ENCODE measurements around the gene VMP1.
A peak's percentile ranks its signal among the peaks of the same experiment; 100 is the strongest.
"Not testable (repeated sequence)": the region's sequence is repeated elsewhere in the genome, so short reads cannot be mapped to it uniquely, and the experiment has no call there.

VMP1 gene

DNA sequence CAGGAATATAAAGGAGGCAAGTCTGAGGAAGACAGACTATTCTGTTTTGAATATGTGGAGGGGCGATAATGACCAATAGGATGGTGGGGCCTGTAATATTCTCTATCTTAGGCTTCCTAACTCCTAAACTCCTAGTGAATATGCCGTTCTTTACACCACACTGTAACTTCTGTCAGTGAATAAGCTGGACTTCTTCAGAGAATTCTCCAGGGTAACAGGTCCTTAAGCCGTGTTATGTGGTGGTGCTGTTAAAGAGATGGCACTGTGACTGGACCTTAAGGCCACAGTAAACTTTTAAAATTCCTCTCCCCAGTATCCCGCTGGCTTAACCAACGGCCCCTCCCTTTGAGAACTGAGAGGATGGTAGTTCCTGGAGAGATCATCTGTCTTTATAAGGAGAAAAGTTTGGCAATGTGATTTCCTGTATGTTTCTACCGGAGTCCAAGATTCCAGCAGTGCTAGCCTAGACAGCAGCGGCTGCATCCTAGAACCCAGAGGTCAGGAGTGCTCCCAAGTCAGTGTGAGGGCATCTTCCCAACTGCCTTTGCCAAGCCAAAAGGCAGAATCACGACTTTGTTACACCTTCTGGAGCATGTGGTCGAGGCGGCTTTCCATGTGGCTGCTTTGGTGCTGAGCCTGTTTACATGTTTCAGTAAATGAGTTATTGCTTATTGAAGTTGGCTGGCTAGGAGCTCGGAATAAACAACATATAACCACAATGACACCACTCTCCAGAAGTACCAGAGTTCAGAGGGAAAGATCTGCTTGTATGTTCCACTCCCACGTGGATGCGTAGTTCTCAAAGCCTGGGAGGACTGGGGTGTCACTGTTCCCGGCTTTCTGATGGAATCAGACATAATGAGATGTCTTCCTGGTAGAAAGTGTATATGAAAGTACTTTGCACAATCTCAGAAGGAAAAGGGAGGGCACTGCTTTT lies 144.3 kb downstream of the VMP1 start:
- no peak for DNase-seq (ENCODE audit: low read depth, low spot score)
- peak overlapping the region; percentile 94 for H3K27ac ChIP-seq

- DNase-seq (ENCODE audit: low read depth, low spot score): not testable (repeated sequence)
- H3K27ac ChIP-seq: peak overlapping the region; percentile 94
These were observed 145.4 kb downstream of the VMP1 start for GRCh38 chr17:59852847-59853167.

- DNase-seq (ENCODE audit: low read depth, low spot score): peak; percentile 99
- peak overlapping the region; percentile 94 for H3K27ac ChIP-seq
These were observed 145.9 kb downstream of the VMP1 start for GRCh38 chr17:59853168-59853918.

DNA sequence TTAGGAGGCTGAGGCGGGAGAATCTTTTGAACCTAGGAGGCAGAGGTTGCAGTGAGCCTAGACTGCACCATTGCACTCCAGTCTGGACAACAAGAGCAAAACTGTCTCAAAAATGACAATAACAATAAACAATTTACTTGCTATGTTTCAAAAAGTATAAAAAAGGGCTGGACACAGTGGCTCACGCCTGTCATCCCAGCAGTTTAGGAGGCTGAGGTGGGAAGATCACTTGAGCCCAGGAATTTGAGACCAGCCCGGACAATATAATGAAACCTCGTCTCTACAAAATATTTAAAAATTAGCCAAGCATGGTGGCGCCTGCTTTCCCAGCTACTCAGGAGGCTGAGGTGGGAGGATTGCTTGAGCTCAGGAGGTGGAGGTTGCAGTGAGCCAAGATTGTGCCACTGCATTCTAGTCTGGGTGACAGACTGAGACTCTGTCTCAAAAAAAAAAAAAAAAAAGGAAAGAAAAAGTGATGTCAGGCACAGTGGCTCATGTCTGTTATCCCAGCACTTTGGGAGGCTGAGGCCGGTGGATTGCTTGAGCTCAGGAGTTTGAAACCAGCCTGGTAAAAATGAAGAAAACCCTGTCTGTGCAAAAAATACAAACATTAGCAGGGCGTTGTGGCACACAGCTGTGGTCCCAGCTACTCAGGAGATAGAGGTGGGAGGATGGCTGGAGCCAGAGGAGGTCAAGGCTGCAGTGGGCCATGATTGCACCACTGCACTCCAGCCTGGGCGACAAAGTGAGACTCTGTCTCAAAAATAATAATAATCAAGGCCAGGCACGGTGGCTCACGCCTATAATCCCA lies 146.7 kb downstream of the VMP1 start:
- H3K27ac ChIP-seq: peak overlapping the region; percentile 94
- not testable (repeated sequence) for DNase-seq (ENCODE audit: low read depth, low spot score)

DNA sequence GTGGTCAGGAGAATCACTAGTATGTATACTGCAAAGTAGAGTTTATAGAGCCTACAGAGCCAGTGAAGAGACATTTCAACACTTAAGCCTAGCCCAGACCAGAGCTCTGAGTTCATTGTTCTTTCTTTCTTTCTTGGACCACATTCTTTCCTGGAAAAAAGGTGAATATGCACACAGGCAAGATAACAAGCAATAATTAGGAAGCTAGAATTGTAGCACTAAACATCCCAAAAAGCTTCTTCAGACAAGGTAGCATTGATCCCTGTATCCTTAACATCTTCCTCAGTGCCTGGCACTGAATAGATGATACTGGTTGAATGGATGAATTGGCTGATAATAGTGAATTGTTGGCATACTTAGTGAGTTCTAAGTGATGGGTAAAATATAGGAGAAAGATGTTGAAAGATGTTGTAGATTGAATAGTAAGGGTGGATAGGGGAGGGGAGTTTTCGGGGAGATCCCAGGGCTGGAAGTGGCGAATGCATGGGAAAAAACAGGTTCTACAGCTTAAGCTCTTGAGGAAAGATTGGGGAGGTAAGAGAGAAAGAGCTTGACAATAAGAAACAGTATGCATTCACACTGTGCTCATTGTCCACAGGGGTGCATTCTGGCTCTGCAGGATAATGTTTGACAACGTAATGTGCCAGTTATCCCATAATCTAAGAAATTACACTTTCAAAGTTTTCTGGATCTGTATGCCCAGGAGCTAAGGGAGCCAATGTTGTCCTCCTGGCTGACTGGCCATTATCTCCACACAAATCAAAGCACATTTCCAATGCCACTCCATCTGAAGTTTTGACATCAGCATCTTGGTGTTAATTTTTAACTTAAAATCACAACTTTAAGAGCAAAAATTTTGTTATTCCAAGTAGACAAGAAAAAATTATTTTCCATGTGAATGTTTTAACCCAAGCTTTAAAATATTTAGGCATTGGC lies 149.7 kb downstream of the VMP1 start:
- no peak overlapping the region for H3K27ac ChIP-seq
- no peak for DNase-seq (ENCODE audit: low read depth, low spot score)

DNA sequence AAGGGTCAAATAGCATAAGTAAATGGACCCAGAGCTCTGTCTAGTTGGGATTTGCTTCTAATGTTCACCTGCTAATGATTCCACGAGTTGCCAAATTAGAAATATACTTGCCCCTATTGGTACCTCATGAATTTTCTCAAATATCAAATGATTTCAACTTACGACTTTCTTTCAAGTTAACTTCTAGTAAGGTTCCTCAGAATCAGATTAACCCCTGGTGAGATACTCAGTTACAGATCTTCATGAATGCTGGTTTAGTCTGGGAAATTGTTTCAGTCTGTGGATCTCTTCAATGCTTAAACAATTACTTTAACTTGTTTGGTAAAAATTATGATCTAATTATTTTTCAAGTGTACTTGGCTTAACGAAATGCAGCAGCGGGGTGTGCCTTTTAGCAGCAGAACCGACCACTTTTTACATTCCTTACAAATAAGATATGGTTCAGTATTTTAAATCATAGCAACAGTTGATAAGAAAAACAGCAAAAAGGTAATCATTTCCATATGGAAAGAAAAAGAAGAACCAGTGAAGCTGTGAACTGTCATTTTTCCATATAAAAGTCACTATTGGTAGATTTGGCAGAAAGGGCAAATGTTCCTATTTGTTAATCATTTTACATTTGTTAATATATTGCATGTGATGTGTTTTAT lies 150.8 kb downstream of the VMP1 start:
- no peak for DNase-seq (ENCODE audit: low read depth, low spot score)
- H3K27ac ChIP-seq: no peak overlapping the region

DNA sequence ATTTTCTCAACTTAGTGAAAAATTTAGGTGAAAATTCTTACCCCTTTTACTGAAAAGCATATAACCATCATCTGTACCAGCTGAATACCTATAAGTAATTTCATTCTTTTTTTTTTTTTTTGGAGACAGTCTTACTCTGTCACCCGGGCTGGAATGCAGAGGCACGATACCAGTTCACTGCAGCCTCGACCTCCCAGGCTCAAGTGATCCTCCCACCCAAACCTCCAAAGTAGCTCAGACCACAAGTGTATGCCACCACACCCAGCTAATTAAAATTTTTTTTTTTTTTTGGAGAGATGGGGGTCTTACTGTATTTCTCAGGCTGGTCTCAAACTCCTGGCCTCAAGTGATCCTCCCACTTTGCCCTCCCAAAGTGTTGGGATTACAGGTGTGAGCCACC lies 151.5 kb downstream of the VMP1 start:
- no peak overlapping the region for H3K27ac ChIP-seq
- DNase-seq (ENCODE audit: low read depth, low spot score): no peak

DNA sequence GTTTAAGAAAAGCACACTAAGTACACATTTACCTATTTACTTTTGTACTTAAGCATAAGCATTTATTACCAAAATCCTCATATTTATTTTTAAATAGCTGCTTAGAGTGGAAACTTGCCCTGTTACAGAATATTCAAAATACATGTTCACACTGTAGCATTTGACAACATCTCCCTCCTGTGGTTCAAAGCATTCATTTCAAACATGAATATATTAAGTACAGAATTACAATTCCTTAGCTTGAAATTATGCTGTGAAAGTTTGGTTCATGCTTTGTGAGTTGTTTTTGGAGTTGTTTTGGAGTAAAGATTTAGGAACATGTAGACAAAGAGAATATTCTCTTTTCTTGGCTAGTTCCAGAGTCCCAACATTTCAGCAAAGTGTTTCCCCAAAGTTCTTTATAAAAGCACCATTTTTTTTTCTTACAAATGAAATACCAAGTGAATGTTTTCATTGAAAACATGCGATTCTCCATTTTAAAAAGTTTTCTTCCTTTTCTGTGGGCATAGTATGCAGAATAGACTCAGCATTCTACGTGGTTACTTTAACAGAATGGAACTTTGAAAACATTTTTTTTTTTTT lies 152.1 kb downstream of the VMP1 start:
- DNase-seq (ENCODE audit: low read depth, low spot score): no peak
- H3K27ac ChIP-seq: no peak overlapping the region

DNA sequence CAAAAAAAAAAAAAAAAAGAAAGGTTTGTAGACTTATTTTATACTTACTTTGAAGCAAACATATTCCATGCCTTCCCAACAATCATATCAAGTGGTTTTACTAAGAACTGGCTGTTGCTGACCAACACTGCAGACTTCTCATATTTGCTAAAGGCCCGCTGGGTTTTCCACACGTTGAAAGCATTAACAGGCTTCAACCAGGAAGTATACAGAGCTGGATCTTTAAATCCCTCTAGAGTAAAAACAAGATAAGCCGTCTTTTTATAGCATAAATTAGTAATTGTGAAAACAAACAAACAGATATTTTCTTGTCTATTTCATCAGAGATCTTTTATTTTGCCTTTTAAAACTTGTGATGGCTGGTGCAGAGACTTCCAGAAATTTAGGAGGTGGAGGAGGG lies 156.2 kb downstream of the VMP1 start:
- DNase-seq (ENCODE audit: low read depth, low spot score): no peak
- no peak overlapping the region for H3K27ac ChIP-seq

DNA sequence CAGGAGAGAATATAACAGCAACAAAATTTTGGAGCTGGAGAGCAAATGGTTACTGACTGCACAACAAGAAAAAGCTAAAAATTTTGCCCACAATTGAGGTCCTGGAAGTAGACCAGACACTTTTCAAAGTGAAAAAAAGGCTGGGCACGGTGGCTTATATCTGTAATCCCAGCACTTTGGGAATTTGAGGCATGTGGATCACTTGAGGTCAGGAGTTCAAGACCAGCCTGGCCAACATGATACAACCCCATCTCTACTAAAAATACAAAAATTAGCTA lies 162.4 kb downstream of the VMP1 start:
- no peak overlapping the region for H3K27ac ChIP-seq
- DNase-seq (ENCODE audit: low read depth, low spot score): no peak

DNA sequence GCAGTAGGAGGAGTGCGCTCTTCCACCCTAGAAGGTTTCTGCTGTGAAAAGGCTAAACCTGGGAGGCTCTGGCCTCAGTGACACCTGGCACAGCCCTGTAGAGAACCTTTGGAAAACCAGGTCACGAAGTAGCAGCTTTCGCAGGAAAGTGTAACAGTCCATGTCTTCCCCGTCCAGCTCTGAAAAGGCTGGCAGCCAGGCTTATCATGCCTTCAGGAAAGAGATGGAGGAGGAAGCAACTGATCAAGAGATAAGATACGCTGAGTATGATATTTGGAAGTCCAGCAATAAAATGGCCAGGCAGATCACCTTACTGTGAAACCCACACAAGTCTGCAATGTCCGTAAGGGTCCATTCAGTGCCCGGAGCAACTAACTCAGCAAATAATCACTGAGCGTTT lies 163.0 kb downstream of the VMP1 start:
- H3K27ac ChIP-seq: no peak overlapping the region
- no peak for DNase-seq (ENCODE audit: low read depth, low spot score)

DNA sequence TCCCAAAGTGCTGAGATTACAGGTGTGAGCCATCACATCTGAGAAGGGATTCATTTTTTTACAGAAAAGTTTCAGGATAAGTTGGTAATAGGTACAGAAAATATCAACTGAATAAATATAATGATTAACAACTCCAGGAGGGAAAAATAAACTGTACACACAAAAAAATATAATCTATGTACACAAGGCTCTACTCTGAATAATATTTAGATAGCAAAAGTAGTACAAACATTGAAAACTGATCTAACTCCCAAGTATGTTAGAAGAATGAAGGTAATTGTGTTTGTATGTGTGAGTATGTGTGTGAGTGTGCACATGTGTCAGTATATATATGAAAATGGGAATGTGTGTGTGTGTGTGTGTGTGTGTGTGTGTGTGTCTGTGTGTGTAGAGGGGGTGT lies 164.9 kb downstream of the VMP1 start:
- DNase-seq (ENCODE audit: low read depth, low spot score): no peak
- no peak overlapping the region for H3K27ac ChIP-seq

DNA sequence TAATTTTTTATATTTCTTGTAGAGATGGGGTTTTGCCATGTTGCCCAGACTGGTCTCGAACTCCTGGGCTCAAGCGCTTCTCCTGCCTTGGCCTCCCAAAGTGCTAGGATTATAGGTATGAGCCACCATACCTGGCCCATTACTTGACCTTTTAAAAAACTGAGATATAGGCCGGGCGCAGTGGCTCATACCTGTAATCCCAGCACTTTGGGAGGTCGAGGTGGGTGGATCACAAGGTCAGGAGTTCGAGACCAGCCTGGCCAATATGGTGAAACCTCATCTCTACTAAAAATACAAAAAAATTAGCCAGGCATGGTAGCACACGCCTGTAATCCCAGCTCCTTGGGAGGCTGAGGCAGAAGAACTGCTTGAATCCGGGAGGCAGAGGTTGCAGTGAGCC lies 166.0 kb downstream of the VMP1 start:
- H3K27ac ChIP-seq; DNase-seq (ENCODE audit: low read depth, low spot score): not testable (repeated sequence)

- no peak overlapping the region for H3K27ac ChIP-seq
These were observed 166.9 kb downstream of the VMP1 start for GRCh38 chr17:59874376-59874775.

DNA sequence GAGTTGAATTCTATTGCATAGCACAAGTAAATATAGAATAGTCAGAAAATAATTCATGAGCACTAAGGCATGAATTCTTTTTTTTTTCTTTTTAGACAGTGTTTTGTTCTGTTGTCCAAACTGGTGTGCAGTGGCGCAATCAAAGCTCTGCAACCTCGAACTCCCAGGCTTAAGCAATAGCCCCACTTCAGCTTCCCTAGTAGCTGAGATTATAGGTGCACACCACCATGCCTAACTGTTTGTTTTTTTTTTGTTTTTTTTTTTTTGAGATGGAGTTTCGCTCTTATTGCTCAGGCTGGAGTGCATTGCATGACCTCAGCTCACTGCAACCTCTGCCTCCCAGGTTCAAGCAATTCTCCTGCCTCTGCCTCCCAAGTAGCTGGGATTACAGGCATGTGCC lies 168.7 kb downstream of the VMP1 start:
- H3K27ac ChIP-seq: no peak overlapping the region
- DNase-seq (ENCODE audit: low read depth, low spot score): no peak

More at GRCh38 chr17:59874376-59874775, 166.9 kb downstream of the VMP1 start:
- no peak for DNase-seq (ENCODE audit: low read depth, low spot score)

GRCh38 chr17:59877965-59878364 lies 170.5 kb downstream of the VMP1 start:
- H3K27ac ChIP-seq: no peak overlapping the region
- no peak for DNase-seq (ENCODE audit: low read depth, low spot score)

DNA sequence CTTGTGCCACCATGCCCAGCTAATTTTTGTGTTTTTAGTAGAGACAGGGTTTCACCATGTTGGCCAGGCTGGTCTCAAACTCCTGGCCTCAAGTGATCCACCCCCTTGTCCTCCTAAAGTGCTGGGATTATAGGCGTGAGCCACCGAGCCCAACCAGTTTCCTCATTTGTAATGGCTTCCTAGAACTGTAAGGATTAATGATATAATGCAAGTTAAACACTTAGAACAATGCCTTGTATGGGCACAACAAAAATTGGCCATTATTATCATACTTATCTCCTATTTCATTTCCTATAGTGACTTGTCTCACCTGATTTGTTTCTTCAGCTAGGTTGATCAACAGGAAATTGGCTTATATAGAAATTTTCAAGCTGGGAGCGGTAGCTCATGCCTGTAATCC lies 171.2 kb downstream of the VMP1 start:
- no peak for DNase-seq (ENCODE audit: low read depth, low spot score)
- no peak overlapping the region for H3K27ac ChIP-seq

DNA sequence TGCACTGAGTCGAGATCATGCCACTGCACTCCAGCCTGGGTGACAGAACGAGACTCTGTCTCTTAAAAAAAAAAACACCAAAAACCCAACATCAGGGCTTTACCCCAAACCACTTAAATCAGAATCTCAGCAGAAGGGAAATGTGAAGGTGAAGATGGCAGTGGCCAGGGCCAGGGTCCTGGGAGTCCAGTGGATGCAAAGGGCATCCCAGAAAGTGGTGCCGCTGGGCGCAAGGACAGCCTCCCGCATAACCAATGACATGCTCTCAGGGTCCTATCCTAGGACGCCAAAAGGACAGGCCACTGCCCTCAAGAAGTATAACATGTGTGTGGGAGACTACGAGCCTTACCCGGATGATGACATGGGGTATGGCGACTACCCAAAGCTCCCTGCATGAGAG lies 177.4 kb downstream of the VMP1 start:
- H3K27ac ChIP-seq: no peak overlapping the region
- DNase-seq (ENCODE audit: low read depth, low spot score): no peak

DNA sequence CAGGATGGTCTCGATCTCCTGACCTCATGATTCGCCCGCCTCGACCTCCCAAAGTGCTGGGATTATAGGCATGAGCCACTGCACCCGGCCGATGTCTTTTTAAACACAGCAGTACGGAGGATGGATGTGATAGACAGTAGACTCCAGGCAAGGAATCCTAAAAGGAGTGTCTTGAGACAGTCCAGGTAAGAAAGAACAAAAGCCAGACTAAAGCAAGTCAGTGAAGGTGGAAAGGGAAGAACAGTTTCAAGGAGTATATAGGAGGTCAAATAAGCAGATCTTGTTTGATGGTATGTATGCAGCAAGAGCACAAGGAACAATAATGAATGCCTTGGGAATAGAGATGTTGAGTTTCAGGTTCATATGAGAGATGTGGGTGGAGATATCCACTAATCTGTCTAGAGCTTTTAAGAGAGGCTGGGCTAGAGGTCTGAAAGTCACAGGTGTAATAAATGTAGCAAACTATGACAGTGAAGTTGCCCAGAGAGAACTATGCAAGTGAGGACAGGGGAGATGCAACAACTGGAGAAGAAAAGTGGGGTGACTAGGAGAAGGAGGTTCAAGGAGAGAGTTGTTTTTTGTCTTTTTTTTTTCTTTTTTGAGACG lies 180.8 kb downstream of the VMP1 start:
- H3K27ac ChIP-seq: no peak overlapping the region
- DNase-seq (ENCODE audit: low read depth, low spot score): no peak
